Middle frontal gyrus (tissue), 1 donor: ENCODE results near the gene MTHFD2.
"Not testable (repeated sequence)": the region's sequence is repeated elsewhere in the genome, so short reads cannot be mapped to it uniquely, and the experiment has no call there.

ENCODE experiments used
- DNase-seq: peaks from one replicate; pipeline ENCODE4 v3.0.0-alpha.2; 2015; ENCODE audit warnings: low spot score; ENCODE audit errors: extremely low spot score

The MTHFD2 gene

GRCh38 chr2:74227646-74228045 lies 29.2 kb downstream of the MTHFD2 start:
- no peak for DNase-seq

DNA sequence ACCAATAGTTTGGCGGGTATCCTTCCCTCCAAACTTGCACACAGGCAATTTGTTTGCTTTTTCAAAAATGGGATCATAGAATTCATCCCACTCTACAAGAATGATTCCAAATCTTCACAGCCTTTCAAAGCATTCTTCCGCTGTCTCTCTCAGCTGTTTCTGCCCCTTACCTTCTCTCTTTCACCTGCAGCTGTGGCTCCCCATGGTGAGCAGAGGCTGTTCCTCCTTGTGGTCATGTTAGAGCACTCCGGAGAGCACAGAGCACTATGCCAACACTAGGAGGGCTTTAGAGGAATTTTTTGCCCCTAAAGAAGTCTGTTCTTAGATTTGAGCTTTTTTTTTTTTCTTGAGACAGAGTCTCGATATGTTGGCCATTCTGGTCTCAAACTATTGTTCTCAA lies 30.4 kb downstream of the MTHFD2 start:
- no peak for DNase-seq

DNA sequence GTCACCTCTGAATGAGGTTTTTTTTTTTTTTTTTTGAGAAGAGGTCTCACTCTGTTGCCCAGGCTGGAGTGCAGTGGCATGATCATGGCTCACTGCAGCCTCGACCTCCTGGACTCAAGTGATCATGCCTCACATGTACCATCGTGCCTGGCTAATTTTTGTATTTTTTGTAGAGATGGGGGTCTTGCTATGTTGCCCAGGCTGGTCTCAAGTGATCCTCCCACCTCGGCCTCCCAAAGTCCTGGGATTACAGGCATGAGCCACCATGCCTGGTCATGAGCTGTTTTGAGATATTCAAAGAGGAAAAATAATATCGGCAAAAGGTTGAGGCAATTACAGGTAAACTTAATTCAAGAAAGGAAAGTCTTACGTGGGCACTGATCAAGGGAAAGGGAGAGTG lies 31.4 kb downstream of the MTHFD2 start:
- DNase-seq: not testable (repeated sequence)

GRCh38 chr2:74232426-74232825 lies 34.0 kb downstream of the MTHFD2 start:
- DNase-seq: no peak

DNA sequence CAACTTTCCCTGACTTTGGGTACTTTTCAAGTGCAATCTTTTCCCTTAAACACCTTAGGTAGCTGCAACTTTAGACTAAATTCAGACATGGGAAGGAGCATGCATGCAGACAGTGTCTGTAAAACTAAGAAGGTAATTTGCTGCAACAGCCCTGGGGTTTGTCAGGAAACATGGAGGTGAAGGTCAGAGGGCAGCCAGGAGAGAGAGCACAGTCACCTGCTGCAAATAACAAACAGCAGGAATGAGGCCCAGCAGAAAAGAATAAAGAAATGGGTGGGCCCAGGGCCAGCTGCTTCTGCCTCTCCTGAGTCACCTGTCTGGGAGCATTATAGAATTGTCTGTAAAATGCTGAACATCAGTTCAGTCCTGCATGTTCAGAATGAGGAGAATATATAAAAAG lies 35.2 kb downstream of the MTHFD2 start:
- no peak for DNase-seq

GRCh38 chr2:74235041-74235440 lies 36.6 kb downstream of the MTHFD2 start:
- DNase-seq: no peak

DNA sequence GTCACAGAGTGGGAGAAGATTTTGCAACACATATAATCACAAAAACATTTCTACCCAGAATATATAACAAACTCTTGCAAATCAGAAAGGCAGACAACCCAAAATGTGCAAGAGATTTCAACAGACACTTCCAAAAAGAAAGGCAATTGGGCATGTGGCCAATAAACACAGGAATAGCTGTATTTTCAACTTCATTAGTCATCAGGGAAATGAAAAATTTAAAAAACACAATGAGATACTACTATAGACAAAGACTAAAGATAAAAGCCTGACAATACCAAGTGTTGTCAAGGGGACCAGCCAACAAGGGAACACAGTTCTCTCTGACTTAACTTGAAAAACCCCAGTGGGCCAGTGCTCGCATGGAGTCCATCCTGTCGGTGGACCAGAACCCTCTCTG lies 40.5 kb downstream of the MTHFD2 start:
- DNase-seq: no peak

- DNase-seq: no peak
Measured at GRCh38 chr2:74239346-74239745, 40.9 kb downstream of the MTHFD2 start.

DNA sequence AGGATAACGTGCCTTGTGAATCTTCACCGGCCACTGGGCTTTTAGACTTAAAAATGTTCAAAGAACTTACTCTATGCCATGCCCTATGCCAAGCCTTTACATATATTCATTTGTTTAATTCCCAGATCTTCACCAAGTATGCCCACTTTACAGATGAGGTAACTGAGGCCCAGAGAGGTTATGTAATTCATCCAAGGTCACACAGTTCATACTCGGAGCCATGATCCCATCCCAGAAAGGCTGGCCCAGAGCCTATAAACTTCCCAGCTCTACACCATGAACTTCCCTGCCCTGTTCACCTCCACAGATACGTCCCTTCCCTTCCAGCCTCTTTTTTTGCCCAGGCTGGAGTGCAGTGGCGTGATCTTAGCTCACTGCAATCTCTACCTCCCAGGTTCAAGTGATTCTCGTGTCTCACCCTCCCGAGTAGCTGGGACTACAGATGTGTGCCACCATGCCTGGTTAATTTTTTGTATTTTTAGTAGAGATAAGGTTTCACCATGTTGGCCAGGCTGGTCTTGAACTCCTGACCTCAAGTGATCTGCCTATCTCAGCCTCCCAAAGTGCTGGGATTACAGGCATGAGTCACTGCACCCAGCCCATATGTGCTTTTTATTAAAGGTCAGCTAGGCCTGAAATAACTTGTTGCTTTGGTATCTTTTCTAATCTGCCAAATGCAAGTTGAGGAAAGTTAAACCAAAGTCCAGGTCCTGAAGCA lies 44.1 kb downstream of the MTHFD2 start:
- DNase-seq: no peak

GRCh38 chr2:74244286-74244685 lies 45.9 kb downstream of the MTHFD2 start:
- DNase-seq: no peak

DNA sequence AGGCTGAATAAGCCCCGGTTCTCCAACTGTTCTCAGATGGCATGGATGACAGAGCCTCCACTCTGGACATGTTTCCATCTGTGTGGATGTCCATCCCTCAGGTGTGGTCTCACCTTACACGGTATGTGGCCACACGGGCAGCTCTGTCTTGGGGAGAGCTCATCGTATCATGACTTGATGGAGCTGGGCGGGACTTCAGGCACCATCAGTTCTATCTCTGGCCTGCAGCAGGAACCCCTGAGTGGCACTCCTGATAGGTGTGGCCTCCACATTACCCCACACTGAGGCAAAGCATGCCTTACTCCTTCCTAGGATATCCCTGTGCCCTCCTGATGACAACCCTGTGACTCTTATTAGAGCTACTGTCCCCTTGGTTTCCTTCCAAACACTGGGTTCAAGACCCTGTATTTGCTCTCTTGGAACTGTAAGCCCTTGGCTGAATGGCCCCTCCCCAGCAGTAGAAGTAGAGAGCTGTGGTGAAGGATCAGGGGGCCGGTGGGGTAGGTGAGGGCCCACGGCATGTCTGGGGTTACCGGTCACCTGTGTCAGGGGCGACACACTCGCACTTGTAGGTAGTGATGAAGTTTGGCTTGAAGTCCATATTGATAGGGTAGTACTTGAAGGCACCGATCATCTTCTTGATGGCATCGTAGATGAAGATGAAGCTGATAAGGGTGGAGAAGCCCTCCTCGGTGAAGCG lies 48.2 kb downstream of the MTHFD2 start:
- DNase-seq: no peak

DNA sequence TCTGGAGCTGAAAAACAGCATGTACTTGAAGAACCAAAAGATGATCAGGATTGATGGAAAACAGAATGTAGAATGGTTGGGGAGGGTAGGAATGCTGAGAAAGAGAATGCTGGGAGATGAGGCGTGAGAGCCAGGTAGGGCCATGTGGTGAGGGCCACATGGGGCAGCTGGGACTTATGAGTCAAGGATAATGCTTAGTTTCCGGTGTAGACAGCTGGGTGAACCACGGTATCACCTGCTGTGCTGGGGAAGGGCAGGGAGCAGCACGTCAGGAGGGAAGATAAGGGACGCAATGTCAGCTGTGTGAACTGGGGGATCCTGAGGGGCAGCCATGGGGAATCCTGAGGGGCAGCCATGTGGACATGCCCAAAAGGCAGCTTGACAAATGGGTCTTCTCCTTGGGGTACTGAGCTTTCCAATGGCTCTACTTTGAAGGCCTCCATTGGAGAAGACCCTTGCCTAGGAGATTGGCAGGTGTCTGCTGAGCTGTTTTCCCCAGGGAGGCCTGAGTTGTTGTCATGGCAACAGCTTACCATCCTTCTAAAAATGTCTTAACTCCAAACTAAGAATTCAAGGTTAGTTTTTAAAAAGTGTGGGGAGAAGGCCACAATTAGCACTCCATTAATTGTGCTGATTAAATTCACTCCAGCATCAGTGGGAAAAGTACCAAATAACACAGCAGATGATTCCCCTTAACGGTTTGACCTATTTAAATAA lies 51.1 kb downstream of the MTHFD2 start:
- no peak for DNase-seq

DNA sequence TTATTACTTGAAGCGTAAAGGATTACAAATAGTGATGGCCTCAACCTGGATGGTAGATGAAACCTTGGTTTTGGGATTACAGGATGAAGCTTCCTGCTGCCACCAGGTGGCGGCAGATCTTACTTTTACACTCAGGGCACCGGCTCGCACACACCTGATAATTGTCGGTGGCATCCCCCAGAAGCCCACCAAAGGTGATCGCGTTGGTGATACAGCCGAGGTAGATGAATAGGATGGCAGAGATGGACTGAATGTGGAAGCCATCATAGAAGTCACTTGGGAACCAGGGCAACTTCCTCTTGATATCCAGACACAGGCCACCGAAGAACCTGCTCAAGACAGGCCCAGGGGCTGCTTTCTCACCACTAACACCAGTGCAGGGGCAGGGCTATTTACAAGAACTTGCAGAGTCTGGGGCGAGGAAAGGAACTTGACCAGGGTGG lies 51.8 kb downstream of the MTHFD2 start:
- DNase-seq: no peak

- DNase-seq: no peak
Measured at GRCh38 chr2:74252036-74252435, 53.6 kb downstream of the MTHFD2 start.

DNA sequence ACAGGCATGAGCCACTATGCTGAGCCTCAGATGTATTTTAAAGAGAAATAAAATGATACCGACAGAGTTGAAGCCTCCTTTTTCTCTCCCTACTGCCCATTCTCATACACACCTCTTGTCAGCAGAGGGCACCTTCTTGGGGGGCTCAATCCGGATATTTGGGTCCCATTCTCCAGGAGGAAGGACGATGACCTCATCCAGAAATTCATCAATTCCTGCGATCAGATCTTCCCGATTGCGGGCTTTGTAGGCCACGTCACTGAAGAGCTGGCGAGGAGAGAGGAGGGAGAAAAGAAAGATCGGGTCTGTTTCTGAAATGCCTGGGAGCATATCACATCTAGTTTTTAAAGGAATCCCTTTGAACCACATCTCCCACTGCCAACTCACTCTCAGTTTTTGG lies 54.4 kb downstream of the MTHFD2 start:
- DNase-seq: no peak

GRCh38 chr2:74253306-74253970 lies 55.0 kb downstream of the MTHFD2 start:
- no peak for DNase-seq

GRCh38 chr2:74253971-74254310 lies 55.5 kb downstream of the MTHFD2 start:
- DNase-seq: no peak

GRCh38 chr2:74255660-74256213 lies 57.3 kb downstream of the MTHFD2 start:
- no peak for DNase-seq

- no peak for DNase-seq
Measured at GRCh38 chr2:74259191-74259590, 60.8 kb downstream of the MTHFD2 start.

DNA sequence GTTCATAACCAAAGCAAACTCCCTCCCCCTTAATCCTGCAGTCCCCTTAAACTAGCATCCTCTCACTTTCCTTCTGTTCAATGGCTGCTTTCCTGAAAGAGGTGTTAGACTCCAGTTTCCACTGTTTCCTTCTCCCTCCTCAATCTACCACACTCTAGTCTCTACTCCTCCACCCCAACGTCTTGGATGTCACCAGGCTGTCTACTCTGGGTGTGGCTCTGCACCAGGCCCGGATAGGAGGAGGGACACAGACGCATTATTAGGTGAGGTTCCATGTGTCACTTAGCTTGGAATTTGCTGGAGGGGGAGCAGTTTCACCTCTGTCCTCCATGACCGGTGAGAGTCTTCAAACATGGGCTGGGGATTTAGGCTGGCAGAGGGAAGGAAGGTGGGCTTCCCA lies 61.3 kb downstream of the MTHFD2 start:
- DNase-seq: no peak

GRCh38 chr2:74260495-74260894 lies 62.1 kb downstream of the MTHFD2 start:
- DNase-seq: no peak
